Activated naive CD4-positive, alpha-beta T cell treated with anti-CD3 and anti-CD28 coated beads, Interleukin-2, amount 10 ng/mL, durations not matched to agents 7 days and 5 days (primary cell): Measurements from ENCODE around the gene ADCYAP1.

Source experiments
- CTCF ChIA-PET: fragments of 350-600 bp; sonication (Branson Sonifier 250); formaldehyde crosslinking; loops from one replicate; lab custom pipeline; 2021; ENCODE audit warnings: antibody characterized with exemption; lab: Charles Lee
- DNase-seq: peaks from one replicate; pipeline ENCODE4 v3.0.0-alpha.2; 2020
- H3K27ac Mint-ChIP-seq: one replicate; pipeline ENCODE4 v1.8.0; 2021; ENCODE audit warnings: mild to moderate bottlenecking, moderate library complexity, mixed read lengths
- H3K27me3 Mint-ChIP-seq: one replicate; pipeline ENCODE4 v1.8.0; 2021; ENCODE audit warnings: mild to moderate bottlenecking, mixed read lengths
- H3K36me3 Mint-ChIP-seq: one replicate; pipeline ENCODE4 v1.8.0; 2021; ENCODE audit warnings: mixed read lengths
- H3K4me1 Mint-ChIP-seq: one replicate; pipeline ENCODE4 v1.8.0; 2021; ENCODE audit warnings: mixed read lengths
- H3K4me3 Mint-ChIP-seq: one replicate; pipeline ENCODE4 v1.8.0; 2021; ENCODE audit warnings: mild to moderate bottlenecking, moderate library complexity, mixed read lengths
- H3K9me3 Mint-ChIP-seq: one replicate; pipeline ENCODE4 v1.8.0; 2021; ENCODE audit warnings: mixed read lengths

The ADCYAP1 gene

DNA sequence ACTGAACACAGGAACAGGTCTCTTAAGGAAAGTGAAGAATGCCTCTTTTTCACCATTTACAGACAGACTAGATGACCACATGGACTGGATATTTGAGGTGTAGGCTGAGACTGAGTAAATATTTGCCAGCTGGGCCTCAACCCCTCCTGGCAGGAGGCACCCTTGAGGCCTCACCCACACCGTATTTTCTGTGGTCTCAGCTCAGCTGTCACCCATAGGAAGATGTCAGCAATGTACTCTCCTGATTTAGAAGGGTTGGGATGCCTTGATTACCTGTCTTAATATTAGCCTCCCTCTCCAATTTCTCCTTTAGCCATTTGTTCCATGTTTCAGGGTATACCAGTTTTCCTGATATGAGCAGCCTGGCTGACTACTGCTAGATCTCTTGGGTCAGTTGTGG, 20.3 kb downstream of the ADCYAP1 start:
- Mint-ChIP-seq H3K27me3 (peaks cover 7% of the 10 kb centered on the region), H3K36me3 (no peaks in the 10 kb centered on the region), H3K4me3 (no peak overlapping the region), H3K4me1 (no peaks in the 10 kb centered on the region), H3K27ac (no peak overlapping the region), H3K9me3 (no peaks in the 10 kb centered on the region)
- no peak for DNase-seq
- CTCF ChIA-PET: no interaction called here

DNA sequence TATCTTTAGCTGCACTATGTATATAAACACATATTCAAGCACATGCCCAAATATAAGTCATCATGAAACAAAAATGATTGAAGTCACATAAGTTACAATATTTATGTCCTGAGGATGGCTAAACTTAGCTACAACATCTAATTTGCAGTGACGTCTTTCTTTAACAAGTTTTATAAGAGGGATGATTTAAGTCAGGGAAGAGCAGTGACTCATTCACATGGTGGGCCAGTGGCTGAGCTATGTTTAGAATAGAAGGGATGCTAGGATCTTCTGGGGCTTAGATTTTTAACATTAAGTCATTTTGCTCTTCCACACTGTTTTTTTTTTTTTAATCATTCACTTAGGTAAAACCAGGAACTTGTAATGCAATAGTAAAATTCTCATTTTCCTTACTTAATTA, 22.3 kb downstream of the ADCYAP1 start:
- no peaks in the 10 kb centered on the region for H3K9me3 Mint-ChIP-seq
- H3K4me3 Mint-ChIP-seq: no peak overlapping the region
- no peak for DNase-seq
- no peak overlapping the region for H3K27ac Mint-ChIP-seq
- CTCF ChIA-PET: interaction anchor here (1.2 kb wide), 1 partner anchor 35 kb away, joined by 3 read pairs; no protein-coding TSS in a partner anchor
- H3K27me3 Mint-ChIP-seq: peaks cover 7% of the 10 kb centered on the region
- no peaks in the 10 kb centered on the region for H3K4me1 Mint-ChIP-seq
- no peaks in the 10 kb centered on the region for H3K36me3 Mint-ChIP-seq

- no peak overlapping the region for H3K4me3 Mint-ChIP-seq
- H3K27me3 Mint-ChIP-seq: peaks cover 9% of the 10 kb centered on the region
- H3K27ac Mint-ChIP-seq: no peak overlapping the region
- H3K4me1 Mint-ChIP-seq: no peaks in the 10 kb centered on the region
- CTCF ChIA-PET: no interaction called here
- DNase-seq: no peak
- no peaks in the 10 kb centered on the region for H3K9me3 Mint-ChIP-seq
- no peaks in the 10 kb centered on the region for H3K36me3 Mint-ChIP-seq
Measured at GRCh38 chr18:933082-933481, 28.4 kb downstream of the ADCYAP1 start.

GRCh38 chr18:934518-935133, 30.0 kb downstream of the ADCYAP1 start:
- Mint-ChIP-seq H3K4me1 (no peaks in the 10 kb centered on the region), H3K9me3 (no peaks in the 10 kb centered on the region)
- CTCF ChIA-PET: no interaction called here

DNA sequence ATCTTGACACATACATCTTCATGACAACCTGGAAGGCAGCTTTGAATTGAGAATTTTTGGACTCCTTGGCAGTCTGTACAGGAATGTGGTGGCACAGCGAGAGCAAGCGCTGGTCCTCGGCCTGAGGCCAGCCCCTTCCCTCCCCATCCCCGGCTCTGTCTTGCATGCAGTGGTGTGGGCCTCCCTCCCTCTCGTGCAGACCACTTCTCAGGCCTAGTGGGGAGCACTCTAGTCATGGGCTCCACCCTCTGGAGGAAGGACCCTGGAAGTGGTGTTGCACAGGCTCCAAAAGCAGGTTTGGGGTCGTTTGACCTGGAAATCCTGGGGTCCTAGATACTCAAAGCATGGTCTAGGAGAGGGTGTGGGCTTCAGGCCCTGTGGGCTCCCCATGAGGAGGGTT, 32.3 kb downstream of the ADCYAP1 start:
- H3K36me3 Mint-ChIP-seq: no peaks in the 10 kb centered on the region
- H3K9me3 Mint-ChIP-seq: no peaks in the 10 kb centered on the region
- H3K27ac Mint-ChIP-seq: no peak overlapping the region
- no peaks in the 10 kb centered on the region for H3K4me1 Mint-ChIP-seq
- H3K27me3 Mint-ChIP-seq: peaks cover 12% of the 10 kb centered on the region
- H3K4me3 Mint-ChIP-seq: no peak overlapping the region
- no peak for DNase-seq
- CTCF ChIA-PET: no interaction called here

More at GRCh38 chr18:934518-935133, 30.0 kb downstream of the ADCYAP1 start:
- H3K27me3 Mint-ChIP-seq: peaks cover 12% of the 10 kb centered on the region
- H3K36me3 Mint-ChIP-seq: no peaks in the 10 kb centered on the region
- no peak overlapping the region for H3K27ac Mint-ChIP-seq
- no peak overlapping the region for H3K4me3 Mint-ChIP-seq
- DNase-seq: no peak

GRCh38 chr18:939166-939565, 34.5 kb downstream of the ADCYAP1 start:
- Mint-ChIP-seq H3K4me3 (no peak overlapping the region), H3K4me1 (no peaks in the 10 kb centered on the region), H3K36me3 (no peaks in the 10 kb centered on the region), H3K27ac (no peak overlapping the region), H3K9me3 (no peaks in the 10 kb centered on the region), H3K27me3 (peaks cover 9% of the 10 kb centered on the region)
- no peak for DNase-seq
- CTCF ChIA-PET: no interaction called here

DNA sequence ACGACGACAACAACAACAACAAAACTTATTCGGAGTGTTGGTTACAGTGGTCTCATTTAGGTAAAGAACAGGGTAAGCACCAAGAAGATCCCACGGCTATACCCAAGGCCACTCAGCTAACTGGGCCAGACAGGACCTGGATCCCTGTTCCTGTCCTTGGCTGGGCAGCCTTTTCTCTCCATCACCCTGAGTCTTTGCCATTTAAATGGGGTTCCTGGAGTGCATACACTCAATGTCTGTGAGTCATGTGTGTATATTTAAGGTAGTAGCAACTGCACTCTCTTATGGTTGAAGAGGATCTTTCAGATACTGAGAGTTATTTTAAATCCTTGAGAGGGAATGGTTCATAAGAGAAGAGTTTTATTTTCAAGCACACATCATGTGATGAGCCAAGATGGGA, 35.3 kb downstream of the ADCYAP1 start:
- no peaks in the 10 kb centered on the region for H3K36me3 Mint-ChIP-seq
- CTCF ChIA-PET: no interaction called here
- no peaks in the 10 kb centered on the region for H3K9me3 Mint-ChIP-seq
- H3K4me3 Mint-ChIP-seq: no peak overlapping the region
- DNase-seq: no peak
- no peaks in the 10 kb centered on the region for H3K4me1 Mint-ChIP-seq
- no peak overlapping the region for H3K27ac Mint-ChIP-seq
- H3K27me3 Mint-ChIP-seq: peaks cover 9% of the 10 kb centered on the region

DNA sequence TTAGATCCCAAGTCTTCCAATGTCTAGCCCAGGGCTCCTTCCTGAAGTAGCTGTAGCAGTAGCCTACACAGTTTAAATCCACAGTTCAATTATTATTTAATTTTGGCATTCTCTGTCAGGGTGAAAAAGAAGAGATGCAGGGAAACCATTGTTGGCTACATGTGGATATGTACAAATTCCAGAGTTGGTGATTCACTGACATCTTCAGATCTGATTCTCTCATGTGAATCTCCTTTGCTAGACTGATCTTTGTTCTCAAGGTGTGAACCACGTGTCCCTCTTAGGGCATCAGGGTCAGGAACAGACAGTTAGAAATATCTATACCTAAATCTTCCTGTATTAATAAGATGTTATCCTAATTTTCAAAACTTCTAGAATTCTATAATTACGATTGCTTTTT, 36.7 kb downstream of the ADCYAP1 start:
- no peaks in the 10 kb centered on the region for H3K9me3 Mint-ChIP-seq
- CTCF ChIA-PET: no interaction called here
- H3K27ac Mint-ChIP-seq: no peak overlapping the region
- H3K27me3 Mint-ChIP-seq: peaks cover 3% of the 10 kb centered on the region
- H3K4me3 Mint-ChIP-seq: no peak overlapping the region
- H3K36me3 Mint-ChIP-seq: no peaks in the 10 kb centered on the region
- no peak for DNase-seq
- no peaks in the 10 kb centered on the region for H3K4me1 Mint-ChIP-seq

DNA sequence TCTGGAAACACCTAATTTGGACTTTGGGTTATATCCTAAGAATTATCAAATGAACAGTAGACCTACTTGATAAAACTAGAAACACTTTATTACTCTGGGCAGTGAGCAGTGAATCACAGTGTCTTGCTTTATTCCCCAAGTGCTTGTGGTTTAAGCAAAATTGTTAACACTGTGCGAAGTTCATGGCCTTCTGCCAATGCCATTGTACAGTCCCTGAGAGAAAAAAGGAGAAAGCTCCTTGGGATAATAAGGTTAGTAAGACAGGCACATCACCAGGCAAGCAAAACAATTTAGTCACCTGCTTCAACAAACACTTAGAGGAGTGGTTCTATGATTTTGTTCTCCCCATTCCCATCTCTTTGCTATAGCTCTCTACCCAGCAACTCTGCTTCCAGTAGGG, 39.8 kb downstream of the ADCYAP1 start:
- no peak overlapping the region for H3K4me3 Mint-ChIP-seq
- H3K36me3 Mint-ChIP-seq: no peaks in the 10 kb centered on the region
- H3K27me3 Mint-ChIP-seq: peaks cover 2% of the 10 kb centered on the region
- no peaks in the 10 kb centered on the region for H3K9me3 Mint-ChIP-seq
- no peaks in the 10 kb centered on the region for H3K4me1 Mint-ChIP-seq
- DNase-seq: no peak
- H3K27ac Mint-ChIP-seq: no peak overlapping the region
- CTCF ChIA-PET: interaction anchor here (1.9 kb wide), 1 partner anchor 17 kb away, joined by 5 read pairs; no protein-coding TSS in a partner anchor

DNA sequence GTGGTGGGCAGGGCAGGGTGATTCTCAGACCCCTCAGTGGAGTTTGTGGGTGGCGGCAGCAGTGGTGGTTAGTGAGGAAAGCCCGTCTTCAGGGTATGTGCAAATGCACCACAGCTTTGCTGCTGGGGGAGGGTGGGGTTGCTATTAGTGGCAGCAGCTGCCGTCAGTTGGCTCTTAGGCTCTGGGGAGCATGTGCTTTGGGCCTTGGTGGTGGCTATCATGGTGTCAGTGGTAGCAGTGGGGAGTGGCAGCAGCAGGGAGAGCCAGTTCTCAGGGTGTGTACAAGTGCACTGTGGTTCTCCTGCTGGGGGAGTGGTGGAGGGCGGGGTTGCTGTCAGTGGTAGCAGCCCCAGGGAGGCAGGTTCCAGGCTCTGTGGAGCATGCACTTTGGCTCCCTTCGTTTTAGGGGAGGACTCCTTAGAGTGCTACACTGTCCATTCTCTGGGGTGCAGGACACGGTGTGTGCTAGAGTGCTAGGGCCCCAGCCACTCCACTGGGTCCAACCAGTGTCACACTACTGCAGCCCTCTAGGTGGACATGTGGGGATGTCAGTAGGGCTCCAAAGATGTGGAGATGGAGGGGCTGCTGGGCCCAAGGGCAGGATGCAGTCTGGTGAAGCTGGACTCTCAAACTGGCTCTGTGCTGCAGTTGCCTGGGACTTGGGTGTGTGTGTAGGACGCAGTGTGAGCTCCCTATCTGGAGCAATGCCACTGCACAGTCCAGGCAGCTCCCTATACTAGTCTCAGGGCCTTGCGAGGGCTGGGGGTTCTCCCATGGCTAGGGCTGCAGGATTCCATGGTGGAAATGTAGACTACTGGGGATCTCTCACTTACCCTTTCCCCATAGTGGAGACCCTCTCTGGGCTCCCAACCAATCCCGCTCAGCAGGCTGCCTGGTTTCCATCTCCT, 45.3 kb downstream of the ADCYAP1 start:
- Mint-ChIP-seq H3K27me3 (no peaks in the 10 kb centered on the region), H3K4me1 (no peaks in the 10 kb centered on the region), H3K4me3 (no peak overlapping the region), H3K9me3 (no peaks in the 10 kb centered on the region), H3K27ac (no peak overlapping the region), H3K36me3 (no peaks in the 10 kb centered on the region)
- CTCF ChIA-PET: interaction anchor here (0.6 kb wide), 1 partner anchor 334 kb away, joined by 5 read pairs; no protein-coding TSS in a partner anchor
- DNase-seq: no peak

DNA sequence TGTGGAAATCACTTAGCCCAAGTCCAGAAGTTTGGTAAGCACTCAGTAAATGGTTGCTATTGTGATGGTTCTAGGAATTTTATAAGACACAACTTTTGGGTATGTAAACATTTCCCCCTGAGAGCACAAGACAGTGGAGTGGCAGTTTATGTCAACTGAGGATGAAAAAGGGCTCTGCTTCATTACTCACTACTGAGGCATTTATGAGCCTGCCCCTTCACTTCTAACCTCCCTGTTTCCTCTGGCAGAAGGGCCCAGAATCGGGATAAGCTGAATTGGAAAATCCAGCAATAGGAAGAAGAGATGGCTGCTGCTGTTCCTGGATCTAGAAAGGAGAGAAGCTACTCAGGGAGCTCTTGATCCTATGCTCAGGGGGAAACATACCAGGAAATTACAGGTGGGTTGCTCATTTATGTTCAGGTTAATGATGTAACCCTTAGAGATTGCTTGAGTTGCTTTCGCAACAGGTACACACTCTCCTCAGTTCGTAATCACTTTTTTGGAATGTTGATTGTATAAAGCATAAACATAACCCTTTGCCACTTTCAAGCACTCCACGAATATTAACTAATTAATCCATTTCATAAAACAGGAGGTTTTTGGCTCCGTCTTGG, 46.3 kb downstream of the ADCYAP1 start:
- DNase-seq: no peak
- Mint-ChIP-seq H3K27ac (no peak overlapping the region), H3K36me3 (no peaks in the 10 kb centered on the region), H3K4me1 (no peaks in the 10 kb centered on the region), H3K9me3 (no peaks in the 10 kb centered on the region), H3K4me3 (no peak overlapping the region), H3K27me3 (no peaks in the 10 kb centered on the region)
- CTCF ChIA-PET: interaction anchor here (0.6 kb wide), 2 partner anchors 335 to 1597 kb away, joined by 3 to 5 read pairs; no protein-coding TSS in a partner anchor

DNA sequence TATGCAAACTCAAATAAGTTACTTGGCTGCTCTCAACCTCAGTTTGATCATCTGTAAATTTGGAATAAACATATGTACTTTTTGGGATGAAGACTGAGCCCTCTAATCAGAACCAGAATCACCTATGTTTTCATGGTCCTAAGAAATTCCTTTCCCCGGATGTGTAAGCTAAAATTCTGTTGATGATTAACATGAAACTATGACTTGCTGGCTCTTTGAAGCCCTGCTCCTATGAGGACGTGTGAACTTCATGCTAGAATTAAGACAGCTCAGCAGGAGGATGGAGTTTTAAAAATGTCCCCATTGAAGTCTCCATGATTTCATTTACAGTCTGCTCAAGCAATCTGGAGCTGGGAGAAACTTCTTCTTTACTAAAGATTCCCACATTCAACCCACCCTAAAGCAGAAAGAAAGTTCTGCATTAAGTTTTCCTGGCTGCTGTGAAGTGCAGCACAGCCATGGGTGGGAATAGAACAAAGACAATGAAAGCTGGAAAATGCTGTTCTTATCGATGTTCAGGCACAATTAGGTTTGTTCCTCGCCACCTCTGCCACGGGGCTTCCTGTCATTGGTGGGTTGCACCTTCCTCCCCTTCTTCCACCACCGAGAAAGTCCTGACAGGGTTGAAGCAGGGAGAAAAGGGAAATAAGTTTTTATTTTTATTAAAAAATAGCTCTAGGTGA, 50.9 kb downstream of the ADCYAP1 start:
- Mint-ChIP-seq H3K4me3 (no peak overlapping the region), H3K27me3 (peaks cover 8% of the 10 kb centered on the region)
- CTCF ChIA-PET: interaction anchor here (1.2 kb wide), 1 partner anchor 90 kb away, joined by 4 read pairs; no protein-coding TSS in a partner anchor

DNA sequence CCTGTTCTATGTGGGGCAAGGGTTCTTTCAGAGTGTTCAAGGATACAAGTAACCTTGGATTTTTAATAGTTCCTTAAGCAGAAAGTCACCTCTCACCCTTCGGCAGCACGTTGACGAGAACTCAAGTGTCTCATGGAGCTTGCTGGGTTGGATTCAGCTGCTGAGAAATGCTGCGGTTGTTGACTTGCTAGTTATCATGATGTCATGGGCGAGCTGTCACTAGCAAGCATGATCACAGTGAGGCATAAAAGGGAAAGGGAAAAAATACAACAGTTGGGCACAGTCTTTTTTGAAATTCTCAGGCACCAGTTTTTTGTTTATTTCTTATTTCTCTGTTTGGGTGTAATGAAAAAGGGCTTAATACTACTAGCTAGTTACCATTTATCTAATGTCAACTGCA, 53.2 kb downstream of the ADCYAP1 start:
- H3K9me3 Mint-ChIP-seq: no peaks in the 10 kb centered on the region
- DNase-seq: no peak
- no peaks in the 10 kb centered on the region for H3K4me1 Mint-ChIP-seq
- H3K27me3 Mint-ChIP-seq: peaks cover 18% of the 10 kb centered on the region
- H3K36me3 Mint-ChIP-seq: no peaks in the 10 kb centered on the region
- no peak overlapping the region for H3K27ac Mint-ChIP-seq
- CTCF ChIA-PET: no interaction called here
- H3K4me3 Mint-ChIP-seq: no peak overlapping the region

More for the DNA sequence above, 50.9 kb downstream of the ADCYAP1 start:
- Mint-ChIP-seq H3K9me3 (no peaks in the 10 kb centered on the region), H3K4me1 (no peaks in the 10 kb centered on the region), H3K27ac (no peak overlapping the region), H3K36me3 (no peaks in the 10 kb centered on the region)
- no peak for DNase-seq

DNA sequence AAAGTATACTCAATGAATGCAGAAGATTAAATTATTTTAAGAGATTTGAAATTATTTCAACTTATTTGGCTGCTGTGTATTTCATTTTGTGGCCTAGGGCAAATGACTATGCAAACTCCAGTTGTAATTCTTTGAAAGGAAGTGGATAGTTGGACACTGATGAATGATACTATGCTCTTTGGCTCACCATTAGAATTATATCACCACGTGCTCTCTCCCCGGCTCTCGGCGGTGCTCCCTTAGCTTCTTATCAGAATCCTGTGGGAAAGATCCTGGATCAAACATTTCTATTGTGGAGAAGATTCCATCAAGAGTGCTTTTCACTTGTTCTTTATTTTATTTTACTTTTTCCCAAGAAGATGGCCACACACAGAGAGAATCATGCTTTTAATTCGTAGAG, 55.2 kb downstream of the ADCYAP1 start:
- Mint-ChIP-seq H3K9me3 (no peaks in the 10 kb centered on the region), H3K27ac (no peak overlapping the region), H3K27me3 (peaks cover 25% of the 10 kb centered on the region), H3K4me3 (no peak overlapping the region), H3K4me1 (no peaks in the 10 kb centered on the region), H3K36me3 (no peaks in the 10 kb centered on the region)
- DNase-seq: no peak
- CTCF ChIA-PET: no interaction called here
